ENCODE data around the gene DENND1A.
A peak's percentile ranks its signal among the peaks of the same experiment; 100 is the strongest.
"Not testable (repeated sequence)": the region's sequence is repeated elsewhere in the genome, so short reads cannot be mapped to it uniquely, and the experiment has no call there.

DENND1A gene

DNA sequence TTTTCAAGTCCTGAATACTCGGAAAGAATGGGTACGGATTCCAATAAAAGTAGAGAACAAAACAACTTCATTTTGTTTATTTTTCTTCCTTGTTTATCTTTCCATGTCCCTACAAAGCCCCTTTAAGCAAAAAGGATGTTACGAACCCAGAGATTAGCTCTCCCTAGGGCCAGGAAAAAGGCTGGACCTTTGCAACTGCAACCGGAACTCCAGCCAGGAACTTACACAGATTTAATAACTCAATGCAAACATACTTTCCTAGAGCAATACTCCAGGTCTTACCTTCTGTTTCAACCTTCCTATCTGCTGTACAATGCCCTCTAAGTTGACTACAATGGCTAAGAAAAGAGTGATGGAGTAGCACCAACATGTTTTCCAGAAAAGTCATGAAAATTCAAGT is 7.0 kb downstream of the DENND1A start:
- no peak for DNase-seq

DNA sequence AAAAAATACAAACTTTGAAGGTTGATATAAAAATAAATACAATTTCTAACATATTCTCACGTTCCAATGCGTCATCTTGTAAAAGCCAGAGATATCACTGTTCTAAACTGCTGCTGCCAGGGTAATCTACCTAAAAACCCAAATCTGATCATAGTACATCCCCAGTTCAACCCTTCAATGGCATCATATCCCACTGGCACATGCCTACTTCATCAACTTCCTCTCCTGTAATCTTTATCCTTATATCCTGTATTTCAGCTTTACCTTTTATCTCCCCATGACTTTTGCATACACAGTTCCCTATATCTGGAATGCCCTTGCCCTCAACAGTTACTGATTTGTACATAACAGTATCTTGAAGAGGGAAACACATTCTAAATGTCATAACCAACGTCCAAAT is 7.5 kb downstream of the DENND1A start:
- no peak for DNase-seq

DNA sequence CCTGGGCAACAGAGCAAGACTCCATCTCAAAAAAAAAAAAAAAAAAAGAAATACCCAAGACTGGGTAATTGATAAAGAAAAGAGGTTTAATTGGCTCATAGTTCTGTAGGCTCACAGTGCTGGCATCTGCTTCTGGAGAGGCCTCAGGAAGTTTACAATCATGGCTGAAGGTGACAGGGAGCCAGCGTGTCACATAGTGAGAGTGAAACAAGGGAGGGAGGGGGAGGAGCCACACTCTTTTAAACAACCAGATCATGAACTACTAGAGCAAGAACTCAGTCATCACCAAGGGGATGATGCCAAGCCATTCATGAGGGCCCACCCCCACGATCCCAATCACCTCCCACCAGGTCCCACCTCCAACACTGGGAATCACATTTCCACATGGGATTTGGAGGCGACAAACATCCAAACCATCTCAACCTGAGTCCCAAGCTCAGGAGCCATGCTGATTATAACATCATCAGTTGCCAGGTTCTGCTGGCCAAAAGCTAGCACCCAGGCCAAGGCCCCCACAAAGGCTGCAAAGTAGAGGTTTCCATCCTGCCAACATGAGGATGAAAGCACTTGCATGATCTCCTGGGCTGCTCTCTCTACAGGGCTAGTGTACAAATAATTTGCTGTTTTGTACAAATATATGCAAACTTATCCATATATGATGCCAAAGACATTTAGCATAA is 15.3 kb downstream of the DENND1A start:
- no peak for DNase-seq

DNA sequence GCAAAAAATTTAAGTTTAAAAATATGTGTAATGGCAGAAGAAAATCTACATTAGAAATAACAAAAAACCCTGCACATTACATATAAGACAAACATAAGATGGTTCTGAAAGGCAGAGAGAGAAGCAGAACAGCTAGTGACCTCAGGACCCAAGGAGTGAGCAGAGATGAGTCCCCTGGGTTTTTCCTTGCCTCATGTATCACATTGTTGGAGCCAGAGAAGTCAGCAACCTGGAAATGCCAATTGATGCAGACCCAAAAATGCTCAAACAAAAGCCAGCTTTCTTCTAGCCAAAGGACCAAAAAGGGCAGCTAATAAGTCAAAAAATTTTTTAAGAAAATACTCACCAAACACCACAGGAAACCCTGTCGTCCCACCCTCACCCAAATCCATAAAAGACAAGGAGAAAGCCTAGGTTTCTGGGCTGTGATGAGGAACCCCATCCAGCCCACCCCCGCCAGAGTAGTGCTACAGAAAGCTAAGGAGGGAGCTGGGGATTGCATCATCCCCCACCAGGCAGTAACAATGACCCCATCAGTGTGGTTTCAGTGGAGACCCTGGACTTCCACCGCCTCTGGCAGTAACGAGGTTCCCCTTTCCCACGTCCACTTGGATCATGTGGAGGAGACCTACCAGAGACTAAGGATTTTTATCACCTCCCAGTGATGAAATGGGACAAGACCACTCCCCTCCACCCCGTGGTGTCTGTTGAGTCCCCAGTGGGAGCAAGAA is 17.6 kb downstream of the DENND1A start:
- no peak for DNase-seq

DNA sequence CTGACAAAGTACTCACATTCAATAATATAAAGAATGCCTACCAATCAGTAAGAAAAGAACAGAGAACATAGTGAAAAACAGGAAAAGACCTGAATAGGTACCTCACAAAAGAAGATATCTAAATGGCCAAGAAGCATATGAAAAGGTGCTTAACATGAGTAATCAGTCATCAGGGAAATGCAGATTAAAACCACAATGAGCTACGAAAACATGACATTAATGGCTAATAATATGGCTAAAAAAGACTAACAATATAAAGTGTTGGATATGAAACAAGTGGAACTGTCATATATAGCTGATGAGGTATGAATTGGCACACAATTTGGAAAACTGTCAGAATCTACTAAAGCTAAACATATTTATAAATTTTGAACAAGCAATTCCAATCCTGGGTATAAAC is 18.9 kb downstream of the DENND1A start:
- no peak for DNase-seq

DNA sequence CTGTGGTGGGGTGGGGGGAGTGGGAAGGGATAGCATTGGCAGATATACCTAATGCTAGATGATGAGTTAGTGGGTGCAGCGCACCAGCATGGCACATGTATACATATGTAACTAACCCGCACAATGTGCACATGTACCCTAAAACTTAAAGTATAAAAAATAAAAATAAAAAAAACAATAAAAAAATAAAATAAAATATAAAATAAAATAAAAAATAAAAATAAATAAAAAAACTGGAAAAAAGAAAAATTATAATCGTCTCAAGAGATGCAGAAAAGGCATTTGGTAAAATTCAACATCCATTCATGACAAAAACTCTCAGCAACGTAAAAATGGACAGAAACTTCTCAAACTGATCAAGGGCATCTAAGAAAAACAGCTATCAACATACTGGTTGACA is 20.7 kb downstream of the DENND1A start:
- not testable (repeated sequence) for DNase-seq

DNA sequence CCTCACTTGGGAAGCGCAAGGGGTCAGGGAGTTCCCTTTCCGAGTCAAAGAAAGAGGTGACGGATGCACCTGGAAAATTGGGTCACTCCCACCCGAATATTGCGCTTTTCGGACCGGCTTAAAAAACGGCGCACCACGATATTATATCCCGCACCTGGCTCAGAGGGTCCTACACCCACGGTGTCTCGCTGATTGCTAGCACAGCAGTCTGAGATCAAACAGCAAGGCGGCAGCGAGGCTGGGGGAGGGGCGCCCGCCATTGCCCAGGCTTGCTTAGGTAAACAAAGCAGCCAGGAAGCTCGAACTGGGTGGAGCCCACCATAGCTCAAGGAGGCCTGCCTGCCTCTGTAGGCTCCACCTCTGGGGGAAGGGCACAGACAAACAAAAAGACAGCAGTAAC is 26.4 kb downstream of the DENND1A start:
- not testable (repeated sequence) for DNase-seq

DNA sequence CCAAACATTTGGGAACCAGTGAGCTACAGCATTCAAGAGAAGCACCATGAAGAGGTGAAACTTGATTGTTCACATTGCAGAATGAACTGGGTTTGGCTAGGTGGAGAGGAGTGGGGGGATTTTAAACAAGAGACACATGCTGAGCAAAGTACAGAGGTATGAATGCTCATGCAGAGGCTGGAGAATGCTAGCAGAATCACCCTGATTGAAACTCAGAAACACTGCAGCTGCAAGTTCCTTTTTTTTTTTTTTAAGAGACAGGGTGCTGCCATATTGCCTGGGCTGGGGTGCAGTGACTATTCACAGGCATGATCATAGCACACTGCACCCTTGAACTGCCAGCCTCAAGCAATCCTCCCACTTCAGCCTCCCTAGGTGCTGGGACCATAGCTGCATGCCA is 35.1 kb downstream of the DENND1A start:
- DNase-seq = no peak

DNA sequence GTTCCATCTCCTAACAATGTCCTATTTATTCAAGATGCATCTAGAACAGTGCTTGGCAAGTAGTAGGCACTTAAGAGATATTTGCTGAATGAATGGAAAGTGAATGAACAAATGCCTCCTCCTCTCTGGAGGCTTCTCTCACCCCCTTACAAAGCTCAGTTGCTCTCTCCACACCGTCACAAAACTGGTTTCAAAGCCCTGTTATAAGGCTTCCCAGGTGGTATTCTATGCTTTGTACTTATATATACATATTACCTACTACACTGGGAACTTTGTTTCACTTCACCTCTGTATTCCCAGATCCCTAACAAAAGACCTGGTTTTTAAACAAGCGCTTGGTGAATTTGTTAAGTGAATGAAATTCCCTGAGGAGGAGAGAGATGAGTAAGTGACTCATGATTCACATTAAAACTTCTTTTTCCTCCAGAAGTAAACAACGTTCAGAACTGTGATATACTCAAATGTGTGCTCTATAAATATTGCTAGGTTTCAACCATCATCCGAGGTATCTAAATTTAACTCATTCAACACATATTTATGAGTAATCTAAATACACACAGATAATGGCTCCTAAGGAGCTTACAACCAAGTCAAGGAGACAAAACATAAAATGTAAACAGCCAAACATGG is 36.0 kb downstream of the DENND1A start:
- peak; percentile 32 for DNase-seq

DNA sequence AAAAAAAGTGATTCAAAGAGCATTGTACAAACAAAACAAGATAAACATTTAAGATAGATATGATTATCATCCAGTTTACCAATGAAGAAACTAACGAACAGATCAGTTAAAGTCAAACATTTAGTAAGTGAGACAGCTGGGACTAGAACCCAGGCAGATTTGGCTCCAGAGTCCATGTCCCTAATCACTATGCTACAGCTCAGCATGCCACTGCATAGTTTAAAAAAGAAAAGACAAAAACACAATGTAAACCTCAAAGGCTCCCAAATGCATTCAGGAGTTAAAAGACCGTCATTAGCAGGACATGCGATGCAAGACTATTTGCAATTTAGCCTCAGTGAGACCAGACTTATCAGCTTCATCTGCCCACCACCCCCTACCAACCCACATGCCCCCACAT is 36.8 kb downstream of the DENND1A start:
- no peak for DNase-seq

DNA sequence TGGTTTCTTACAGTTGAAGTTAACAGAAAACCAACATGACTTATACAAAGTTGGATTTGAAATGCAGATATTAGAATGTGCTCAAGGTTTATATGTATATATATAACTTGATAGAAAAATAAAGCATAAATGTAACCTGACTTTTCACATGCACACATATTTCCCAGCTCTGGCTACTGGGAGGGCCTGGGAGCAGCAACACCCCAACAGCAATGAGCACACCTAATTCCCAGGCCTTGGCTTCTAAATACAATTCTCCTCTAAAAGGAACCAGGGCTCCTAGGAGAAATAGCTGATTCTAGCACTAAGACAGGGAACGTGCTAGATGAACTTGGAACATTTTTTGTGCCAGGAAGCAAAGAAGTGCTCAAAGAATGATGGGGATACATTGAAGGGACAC is 42.1 kb downstream of the DENND1A start:
- no peak for DNase-seq

DNA sequence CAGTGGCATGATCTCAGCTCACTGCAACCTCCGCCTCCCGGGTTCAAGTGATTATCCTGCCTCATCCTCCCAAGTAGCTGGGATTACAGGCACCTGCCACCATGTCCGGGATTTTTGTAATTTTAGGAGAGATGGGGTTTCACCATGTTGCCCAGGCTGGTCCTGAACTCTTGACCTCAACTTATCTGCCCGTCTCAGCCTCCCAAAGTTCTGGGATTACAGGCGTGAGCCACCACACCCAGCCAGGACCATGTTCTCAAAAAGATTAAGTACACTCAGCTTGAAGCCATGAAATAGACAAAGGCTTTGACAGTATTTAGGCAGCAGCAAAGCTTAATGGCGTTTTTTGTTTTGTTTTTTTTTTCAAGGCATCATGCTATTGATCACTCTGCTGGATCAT is 44.1 kb downstream of the DENND1A start:
- DNase-seq = not testable (repeated sequence)

DNA sequence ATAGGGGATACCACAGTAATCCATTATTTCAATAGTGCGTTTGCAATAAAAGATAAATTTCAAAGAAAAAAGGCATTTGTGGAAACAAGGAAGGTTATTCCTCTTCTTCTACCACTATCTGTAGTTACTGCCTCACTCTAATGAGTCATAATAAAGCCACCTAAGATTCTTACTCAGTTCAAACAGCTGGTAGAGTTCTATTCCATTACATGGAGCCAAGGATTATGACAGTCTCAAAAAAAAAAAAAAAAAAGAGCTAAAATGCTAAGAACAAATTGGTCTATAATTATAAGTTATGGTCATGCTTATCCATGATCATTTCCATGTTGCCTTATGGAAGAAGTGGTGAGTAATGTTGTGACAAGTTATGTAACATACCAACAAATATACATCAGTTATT is 46.3 kb downstream of the DENND1A start:
- DNase-seq = no peak

DNA sequence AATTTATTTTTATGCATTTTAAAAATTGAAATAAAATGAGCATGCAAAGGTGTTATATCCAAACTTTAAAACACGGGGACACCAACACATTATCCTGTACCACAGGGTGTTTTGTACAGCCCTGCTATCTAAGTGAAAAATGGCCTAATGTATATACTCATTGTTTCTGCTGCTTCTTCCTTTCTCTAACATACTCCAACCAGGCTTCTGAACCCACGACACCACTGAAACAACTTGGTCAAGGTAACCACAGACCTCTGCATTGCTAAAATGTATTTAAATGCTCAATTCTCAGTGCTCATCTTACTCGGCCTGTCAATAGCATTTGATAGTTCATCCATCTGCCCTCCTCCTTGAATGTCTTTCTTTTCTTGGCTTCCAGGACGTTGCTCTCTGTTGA is 48.3 kb downstream of the DENND1A start:
- no peak for DNase-seq

DNA sequence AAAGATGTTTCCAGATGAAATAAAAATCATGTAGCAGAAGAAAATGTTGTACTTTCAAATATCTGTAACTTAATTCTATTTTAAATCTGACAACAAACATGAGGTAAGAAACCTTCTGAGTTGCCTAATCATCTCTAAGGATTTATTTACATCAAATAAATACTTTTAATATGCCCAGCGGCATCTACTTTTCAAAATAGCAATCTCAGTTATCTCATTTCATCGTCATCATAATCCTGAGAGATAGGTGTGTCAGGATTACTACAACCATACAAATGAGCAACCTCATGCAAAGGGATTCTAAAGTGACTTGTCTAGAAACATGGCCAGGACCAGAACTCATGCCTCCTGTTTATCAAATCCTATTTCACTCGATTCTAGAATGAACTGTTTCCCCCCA is 49.5 kb downstream of the DENND1A start:
- no peak for DNase-seq

DNA sequence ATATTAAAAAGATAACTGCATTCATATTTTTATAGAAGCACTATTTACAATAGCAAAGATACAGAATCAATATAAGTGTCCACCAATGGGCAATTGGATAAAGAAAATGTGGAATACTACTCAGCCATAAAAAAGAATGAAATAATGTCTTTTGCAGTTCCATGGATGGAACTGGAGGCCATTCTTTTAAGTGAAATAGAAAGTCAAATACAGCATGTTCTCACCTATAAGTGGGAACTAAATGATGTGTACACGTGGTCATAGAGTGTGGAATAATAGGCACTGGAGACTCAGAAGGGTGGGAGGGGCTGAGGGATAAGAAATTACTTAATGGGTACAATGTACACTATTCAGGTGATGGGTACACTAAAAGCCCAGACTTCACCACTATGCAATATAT is 53.2 kb downstream of the DENND1A start:
- DNase-seq = no peak

DNA sequence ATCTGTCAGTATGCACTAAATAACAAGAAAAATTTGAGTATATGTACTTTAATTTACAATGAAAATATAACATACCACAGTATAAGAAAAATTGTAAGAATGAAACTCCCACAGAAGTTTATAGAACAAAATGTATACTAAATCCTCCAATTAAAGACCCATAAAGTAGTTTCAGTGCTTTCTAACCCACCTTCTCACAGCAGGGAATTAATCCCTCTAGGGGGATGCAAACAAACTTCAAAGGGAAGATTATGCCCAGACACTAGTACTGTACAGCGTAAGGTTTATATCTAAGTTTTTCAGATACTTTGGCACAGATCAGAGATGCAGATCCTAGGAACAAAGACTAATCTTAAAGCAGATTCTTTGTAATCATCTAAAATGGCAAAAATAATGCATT is 57.2 kb downstream of the DENND1A start:
- no peak for DNase-seq

DNA sequence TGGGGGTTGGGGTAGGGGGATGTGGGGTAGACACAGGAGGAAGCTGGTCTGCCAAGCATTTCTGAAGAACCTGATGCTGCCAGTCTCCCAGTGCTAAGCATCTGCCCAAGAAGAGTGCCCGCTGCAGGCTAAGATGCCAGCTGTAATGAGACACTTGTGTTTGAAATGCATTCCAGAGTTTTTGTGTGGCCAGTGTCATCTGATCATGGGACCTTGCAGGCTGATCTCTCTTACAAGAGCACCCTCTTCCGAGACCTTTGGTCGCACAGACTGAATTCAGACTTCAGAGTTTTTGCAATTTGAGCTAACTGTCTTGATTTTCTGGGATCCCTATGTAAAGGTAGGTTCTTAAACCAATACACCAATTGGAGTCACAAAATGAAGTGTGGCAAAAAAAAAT is 58.1 kb downstream of the DENND1A start:
- DNase-seq = no peak

DNA sequence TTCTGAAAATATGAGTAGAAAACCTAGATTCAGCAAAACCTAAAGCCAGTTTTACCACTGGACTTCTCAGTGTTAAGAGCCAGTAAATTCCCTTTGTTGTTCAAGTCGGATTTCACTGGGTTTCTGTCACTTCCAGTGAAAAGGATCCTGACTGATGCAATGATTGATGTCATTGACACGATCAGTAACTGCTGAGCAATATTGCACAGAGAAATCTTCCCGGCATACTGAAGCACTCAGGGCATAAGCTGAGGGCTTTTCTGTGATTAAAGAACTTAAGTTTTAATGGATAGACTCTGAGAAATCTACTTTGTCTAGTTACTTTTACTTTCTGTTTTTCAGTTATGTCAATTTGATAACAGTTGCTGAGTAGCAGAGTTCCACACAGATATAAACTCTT is 61.9 kb downstream of the DENND1A start:
- DNase-seq = peak; percentile 16

DNA sequence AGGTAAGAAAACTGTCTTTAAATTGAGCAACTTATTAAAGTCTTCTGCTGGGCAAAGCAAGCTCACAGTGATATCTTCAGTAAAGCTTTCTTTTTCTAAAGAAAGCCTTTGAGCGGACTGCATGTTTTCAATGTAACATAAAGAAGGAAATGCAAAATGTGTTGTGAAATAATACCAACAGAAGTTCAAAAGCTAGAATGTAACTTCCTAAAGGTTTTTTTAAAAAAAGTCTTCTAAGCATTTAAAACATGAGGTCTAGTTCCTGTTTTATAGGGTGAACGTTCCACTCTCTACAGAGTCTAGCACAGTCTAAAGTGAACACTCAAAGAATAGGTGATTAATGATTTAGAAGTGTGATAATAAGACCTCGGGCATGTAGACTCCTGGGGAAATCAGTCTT is 62.9 kb downstream of the DENND1A start:
- DNase-seq = no peak

DNA sequence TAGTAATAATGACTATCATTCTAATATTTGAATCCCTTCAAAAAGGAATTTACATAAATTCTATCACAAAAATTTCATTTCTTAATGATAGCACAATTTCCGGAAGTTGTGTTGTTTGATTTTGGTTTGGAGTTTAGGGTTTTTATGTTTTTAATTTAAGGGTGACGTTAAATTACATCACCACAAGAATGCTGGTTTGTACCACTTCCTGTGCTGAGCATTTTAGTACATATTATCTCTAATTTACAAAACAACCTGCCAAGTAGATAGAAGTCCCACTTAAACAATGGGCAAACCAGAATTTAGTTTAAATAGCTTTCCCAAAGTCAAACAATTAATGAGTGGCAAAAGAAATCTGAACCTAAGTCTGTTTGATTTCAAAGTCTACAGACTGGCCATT is 63.4 kb downstream of the DENND1A start:
- peak; percentile 8 for DNase-seq

DNA sequence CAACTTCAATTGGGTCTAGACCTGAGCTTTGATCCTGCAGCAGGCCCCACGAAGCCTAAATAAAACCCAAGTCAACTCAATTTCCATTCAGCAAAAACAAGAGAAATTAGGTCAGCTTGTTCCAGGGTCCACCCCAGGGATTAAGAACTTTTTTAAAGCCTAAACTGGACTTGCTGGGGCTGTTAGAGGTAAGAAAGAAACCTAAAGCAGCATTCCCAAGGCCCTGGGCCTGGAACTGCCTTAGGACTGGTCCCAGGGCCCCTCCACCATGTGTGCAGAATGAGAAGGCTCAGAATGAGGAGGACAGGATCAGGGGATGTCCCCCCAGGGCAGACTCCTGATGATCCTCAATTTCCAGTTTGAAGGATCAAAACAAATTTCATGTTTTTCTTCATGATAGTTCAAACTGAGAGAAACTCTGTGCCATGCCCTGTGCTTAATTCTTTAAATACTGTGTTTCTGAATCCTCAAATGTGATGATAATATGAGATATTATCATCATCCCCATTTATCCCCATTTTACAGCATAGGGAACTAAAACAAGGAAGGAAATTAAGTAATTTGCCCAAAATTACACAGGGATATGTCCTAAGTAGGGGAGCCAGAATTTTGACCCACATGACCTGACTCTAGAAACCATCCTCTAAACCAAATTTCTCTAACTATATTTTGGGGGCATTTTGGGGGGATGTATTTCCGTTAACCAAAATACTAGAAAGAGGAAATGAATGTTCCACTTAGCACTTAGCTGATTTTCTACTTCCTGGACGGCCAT is 64.5 kb downstream of the DENND1A start:
- no peak for DNase-seq

DNA sequence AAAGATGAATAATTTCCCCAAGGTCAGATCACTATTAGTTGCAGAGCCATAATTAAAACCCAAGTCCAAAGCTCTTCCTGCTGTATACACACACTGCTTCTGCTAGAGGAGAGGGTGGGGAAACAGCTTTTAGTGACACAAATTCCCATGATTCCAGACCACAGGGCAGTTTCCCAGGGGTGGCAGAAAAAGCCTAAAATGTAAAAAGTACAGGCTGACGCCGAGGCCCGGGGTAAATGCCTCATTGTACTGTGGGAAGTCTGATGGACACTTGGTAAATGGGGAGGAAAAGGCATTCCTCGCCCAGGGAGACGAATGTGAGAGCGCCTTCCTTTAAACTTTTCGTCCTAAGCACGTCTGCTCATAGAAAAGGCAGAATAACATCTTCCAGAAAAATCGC is 65.7 kb downstream of the DENND1A start:
- no peak for DNase-seq

Data from fibroblast of skin of scalp (primary cell).